Measurements from ENCODE around the gene EDEM3.
"Not testable (repeated sequence)": the region's sequence is repeated elsewhere in the genome, so short reads cannot be mapped to it uniquely, and the experiment has no call there.

EDEM3 gene

GRCh38 chr1:184740344-184740743, 14.3 kb downstream of the EDEM3 start:
- DNase-seq (ENCODE audit: low read depth) = no peak

GRCh38 chr1:184739796-184740195, 14.9 kb downstream of the EDEM3 start:
- DNase-seq (ENCODE audit: low read depth) = no peak

DNA sequence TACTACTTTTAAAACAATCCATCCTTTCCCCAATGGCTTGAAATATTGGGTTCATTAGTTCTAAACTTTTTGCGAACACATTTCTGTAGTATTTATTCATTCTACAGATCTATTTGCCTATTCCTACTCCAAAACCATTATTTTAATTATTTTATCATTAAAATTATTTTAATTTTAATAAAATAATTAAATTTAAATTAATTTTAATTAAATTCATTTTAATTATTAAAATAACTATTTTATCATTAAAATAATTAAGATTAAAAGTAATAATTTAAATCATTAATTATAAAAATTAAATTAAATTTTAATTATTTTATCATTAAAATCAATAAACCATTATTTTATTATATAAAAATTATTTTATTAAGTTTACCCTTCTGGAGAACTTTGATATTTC, 15.6 kb downstream of the EDEM3 start:
- DNase-seq (ENCODE audit: low read depth) = no peak

- no peak for DNase-seq (ENCODE audit: low read depth)
Measured at GRCh38 chr1:184734980-184735379, 19.7 kb downstream of the EDEM3 start.

DNA sequence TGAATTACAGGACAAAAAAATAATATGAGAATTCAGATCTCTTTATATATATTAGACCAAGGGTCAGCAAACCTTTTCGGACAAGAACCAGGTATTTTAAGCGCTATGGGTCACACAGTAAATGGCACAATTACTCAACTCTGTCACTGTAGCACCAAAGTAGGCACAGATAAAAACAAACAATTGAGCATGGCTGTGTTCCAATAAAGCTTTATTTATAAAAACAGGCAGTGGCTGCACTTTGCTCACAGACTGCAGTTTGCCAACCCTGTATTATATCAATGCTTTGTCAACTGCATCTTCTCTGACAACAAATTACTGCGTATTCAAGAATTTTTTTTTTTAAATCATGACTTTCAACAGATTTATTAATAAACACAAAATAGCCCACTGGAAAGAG, 29.8 kb downstream of the EDEM3 start:
- no peak for DNase-seq (ENCODE audit: low read depth)

DNA sequence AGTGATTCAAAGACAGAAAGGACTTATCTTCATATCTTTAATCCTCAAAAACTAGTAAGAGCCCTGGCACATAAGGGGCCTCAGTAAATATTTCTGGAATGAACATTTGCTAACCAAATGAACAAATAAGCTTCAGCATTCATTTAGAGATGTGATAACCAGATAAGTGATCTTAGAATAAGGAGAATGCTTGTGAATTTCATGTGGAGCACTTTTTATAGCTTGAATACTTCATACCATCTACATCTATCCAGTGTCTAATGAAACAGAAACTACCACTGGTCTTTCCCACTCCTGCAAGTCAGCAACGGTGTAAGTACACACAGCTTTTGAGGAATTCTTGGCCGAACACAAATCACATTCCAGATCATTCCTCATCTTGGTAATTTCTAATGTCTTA, 38.5 kb downstream of the EDEM3 start:
- DNase-seq (ENCODE audit: low read depth) = no peak

- DNase-seq (ENCODE audit: low read depth) = no peak
Measured at GRCh38 chr1:184709418-184709817, 45.2 kb downstream of the EDEM3 start.

DNA sequence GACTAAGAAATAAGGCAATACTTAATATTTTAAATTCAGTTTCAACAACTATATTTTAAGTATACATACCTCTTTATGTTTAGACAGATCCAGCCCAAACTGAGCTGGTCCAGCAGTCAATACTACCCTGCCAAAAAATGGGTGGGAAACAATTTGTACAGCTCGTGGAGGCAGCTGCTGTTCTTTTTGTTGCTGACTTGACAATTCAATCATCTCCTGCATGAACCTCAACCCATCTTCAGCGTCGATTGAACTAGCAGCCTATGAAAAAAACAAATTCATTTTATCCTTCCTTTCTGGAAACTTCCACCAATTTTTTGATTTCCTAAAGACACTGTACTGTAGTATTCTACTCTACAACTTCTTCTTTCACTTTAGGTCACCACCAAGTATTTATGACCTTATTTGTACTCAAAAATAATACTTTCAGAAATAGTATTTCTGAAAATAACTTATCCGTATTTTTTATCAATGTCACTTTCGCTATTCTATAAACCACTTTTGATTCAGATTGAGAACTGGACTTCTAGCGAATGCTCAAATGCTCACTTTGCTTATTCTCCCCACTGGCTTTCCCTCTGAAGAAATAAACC, 46.5 kb downstream of the EDEM3 start:
- DNase-seq (ENCODE audit: low read depth) = no peak

- no peak for DNase-seq (ENCODE audit: low read depth)
Measured at GRCh38 chr1:184705271-184705670, 49.4 kb downstream of the EDEM3 start.

GRCh38 chr1:184701816-184702215, 52.8 kb downstream of the EDEM3 start:
- no peak for DNase-seq (ENCODE audit: low read depth)

DNA sequence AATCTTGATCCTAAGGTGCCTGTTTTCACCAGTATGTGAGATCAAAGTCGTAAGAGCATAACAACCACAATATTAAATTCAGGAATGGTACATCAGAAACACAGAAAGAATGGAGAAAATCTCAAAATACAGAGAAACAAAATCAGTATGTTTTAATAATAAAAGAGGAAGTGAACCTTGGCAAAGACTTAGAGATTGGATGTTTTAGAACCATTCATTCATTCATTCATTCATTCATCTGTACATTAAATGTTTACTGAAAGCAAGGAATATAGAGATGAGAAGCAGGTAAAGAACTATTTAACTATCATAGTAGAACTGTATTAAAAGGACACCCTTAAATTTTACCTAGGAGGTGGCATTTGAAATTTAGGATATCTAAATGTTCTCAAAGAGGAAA, 55.7 kb downstream of the EDEM3 start:
- DNase-seq (ENCODE audit: low read depth) = no peak

DNA sequence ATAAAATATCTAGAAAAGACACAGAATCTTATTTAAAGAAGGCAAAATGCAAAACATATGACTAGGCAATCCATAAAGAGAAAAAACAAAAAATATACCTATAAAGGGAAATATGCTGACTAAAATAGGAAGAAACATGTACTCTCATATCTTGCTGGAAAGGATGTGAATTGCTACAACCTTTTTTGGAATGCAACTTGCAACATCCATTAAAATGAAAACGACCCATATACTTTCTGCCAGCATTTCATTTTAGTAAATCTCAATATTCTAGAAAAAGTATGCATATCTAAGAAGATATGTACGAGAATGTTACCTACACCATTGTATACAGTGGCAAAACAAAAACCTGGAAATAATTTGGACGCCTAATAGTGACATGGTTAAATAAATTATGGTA, 56.6 kb downstream of the EDEM3 start:
- DNase-seq (ENCODE audit: low read depth) = no peak

DNA sequence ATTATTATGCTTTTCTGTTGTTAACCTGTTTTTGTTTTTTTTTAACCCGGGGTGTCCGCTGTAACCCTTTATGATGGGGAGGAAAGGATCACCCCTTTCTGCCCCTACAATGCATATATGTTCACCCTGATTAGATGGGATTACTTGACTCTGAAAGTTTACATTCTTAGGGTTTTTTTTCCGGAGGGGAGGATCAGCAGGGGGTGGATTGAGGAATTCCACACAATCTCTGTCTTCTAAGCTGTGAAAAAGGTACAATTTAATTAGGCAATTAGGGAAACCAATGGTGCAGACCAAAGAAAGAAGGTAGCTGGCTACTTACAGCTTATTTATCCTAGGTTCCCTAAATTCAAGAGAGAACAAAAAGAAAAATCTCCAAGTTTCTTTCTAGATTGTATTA, 58.3 kb downstream of the EDEM3 start:
- DNase-seq (ENCODE audit: low read depth) = no peak

DNA sequence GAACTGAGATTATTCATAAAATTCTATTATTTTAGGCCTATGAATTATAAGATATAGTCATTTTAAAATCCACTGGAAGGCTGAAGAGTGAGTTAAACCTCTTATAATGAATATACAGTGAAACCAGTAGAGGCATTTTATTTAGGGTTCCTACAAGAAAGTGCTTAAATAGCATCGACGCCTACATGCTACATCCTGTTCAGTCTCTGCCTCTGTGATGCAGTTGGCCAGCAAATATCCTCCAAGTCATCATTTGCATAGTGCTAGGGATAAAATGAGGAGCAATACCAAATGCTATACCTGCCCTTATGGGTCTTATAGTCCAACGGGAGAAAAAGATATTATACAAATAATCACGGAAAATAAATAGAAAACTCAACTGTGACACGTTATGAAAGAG, 59.6 kb downstream of the EDEM3 start:
- DNase-seq (ENCODE audit: low read depth) = no peak

DNA sequence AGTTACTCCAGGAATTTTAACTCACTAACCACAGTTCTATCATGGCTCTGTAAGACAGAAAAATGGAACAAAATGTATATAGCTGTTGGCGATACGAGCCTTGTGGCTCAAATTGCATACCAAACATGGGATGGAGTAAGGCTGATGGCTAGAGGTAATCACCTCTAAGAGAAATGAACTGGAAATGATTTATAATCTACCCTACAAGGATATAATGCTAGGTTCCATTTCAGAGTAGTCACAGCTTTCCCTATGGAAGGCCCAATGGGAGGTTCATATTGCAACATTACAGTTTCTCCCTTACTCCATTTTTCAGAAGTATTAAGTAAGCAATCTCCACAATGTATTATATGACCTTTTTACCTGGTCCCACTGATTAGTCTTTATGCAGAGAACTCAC, 61.6 kb downstream of the EDEM3 start:
- no peak for DNase-seq (ENCODE audit: low read depth)

GRCh38 chr1:184691719-184692324, 62.8 kb downstream of the EDEM3 start:
- no peak for DNase-seq (ENCODE audit: low read depth)

DNA sequence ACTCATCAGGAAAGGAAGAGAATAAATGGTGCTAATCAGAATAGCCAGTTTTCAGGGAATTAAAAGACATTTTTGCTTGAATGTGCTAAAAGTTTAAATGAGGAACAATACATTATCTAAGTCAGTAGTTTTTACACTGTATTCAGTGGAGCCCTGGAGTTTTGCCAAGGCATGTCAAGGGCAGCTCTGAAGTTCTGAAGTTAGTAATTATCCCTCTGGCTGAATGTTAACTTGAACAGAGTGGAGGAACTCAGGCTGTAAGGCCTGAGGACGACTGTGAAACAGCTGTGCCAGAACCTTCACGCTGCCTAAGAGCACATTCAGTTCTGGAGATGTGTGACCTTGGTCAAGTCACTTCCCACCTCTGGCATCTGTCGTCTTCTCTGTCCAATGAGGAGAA, 68.1 kb downstream of the EDEM3 start:
- DNase-seq (ENCODE audit: low read depth) = no peak

- DNase-seq (ENCODE audit: low read depth) = no peak
Measured at GRCh38 chr1:184685116-184685515, 69.5 kb downstream of the EDEM3 start.

- no peak for DNase-seq (ENCODE audit: low read depth)
Measured at GRCh38 chr1:184684285-184685074, 70.2 kb downstream of the EDEM3 start.

GRCh38 chr1:184682956-184683355, 71.7 kb downstream of the EDEM3 start:
- no peak for DNase-seq (ENCODE audit: low read depth)

DNA sequence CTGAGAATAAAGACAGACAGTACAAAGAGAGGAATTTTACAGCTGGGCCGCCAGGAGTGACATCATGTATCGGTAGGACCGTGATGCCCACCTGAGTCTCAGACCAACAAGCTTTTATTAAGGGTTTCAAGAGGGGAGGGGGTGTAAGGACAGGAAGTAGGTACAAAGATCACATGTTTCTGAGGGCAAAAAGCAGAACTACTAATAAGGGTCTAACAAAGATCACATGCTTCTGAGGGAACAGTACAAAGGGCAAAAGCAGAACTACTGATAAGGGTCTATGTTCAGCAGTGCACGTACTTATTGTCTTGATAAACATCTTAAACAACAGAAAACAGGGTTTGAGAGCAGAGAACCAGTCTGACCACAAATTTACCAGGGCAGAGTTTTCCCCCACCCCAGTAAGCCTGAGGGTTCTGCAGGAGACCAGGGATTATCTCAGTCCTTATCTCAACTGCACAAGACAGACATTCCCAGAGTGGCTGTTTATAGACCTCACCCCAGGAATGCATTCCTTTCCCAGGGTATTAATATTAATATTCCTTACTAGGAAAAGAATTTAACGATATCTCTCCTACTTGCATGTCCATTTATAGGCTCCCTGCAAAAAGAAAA, 73.9 kb downstream of the EDEM3 start:
- DNase-seq (ENCODE audit: low read depth) = not testable (repeated sequence)

GRCh38 chr1:184679472-184679871, 75.2 kb downstream of the EDEM3 start:
- DNase-seq (ENCODE audit: low read depth) = not testable (repeated sequence)

DNA sequence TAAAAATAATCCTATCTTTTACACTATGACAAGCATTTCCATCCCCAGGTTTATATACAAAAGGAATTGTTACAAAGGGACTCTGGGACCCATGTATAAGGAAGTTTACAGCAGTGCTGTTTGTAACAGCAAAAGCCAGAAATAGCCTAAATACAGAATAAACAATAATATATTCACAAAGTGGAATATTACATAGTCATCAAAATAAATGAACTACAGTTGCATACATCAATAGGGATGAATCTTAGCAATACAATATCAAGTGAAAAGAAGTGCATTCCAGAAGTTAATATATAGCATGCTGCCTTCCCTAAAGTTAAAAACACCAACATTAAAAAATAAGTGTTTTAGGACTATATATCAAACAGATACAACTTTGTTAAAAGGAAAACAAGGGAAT, 77.3 kb downstream of the EDEM3 start:
- DNase-seq (ENCODE audit: low read depth) = no peak
